Measurements from ENCODE around the gene VDR. TPM values are rescaled to one million over a fixed set of nuclear protein-coding genes. Genes with fewer than 3 reads are reported as not detected.
A peak's percentile ranks its signal among the peaks of the same experiment; 100 is the strongest.

Gene VDR
- total and polyA plus RNA-seq, 2 donors (not counting 1 experiment from before 2014, with no cell fraction given): 0.37 to 0.42 TPM

- TF ChIP-seq EZH2 (IDR thresholded peaks at IDR 0.05; ENCODE audit: borderline replicate concordance, insufficient read depth, low read depth, low read length, poor library complexity, severe bottlenecking) (no peak), CTCF (IDR thresholded peaks at IDR 0.05) (peak; percentile 49)
- H3K4me3 ChIP-seq (ENCODE audit: control extremely low read depth in 1 of 5, extremely low read depth in 1 of 5, insufficient read depth in 1 of 5, low read depth in 2 of 5, low read length in 4 of 5): no peak overlapping the region
- intact Hi-C loops (cut with micrococcal nuclease): loop anchor here (1.0 to 10.0 kb wide), 2 partner anchors 123 to 326 kb away; no protein-coding TSS in a partner anchor
- 76% methylated on average over 7 of the region's 10 CpGs for WGBS (ENCODE audit: insufficient coverage)
- Mint-ChIP-seq H3K9me3 (ENCODE audit: insufficient read depth) (no peaks in the 10 kb centered on the region), H3K4me3 (no peak overlapping the region), H3K27ac (no peak overlapping the region), H3K27me3 (no peaks in the 10 kb centered on the region), H3K4me1 (peaks cover 44% of the 10 kb centered on the region)
- H3K4me1 ChIP-seq (ENCODE audit: control insufficient read depth in 2 of 2, insufficient read depth in 2 of 2, low read length in 2 of 2): peaks cover 36 to 43% of the 10 kb centered on the region in 2 donors
- no peak overlapping the region for H3K4me2 ChIP-seq (replicated peaks; ENCODE audit: low read depth, low read length, poor library complexity, severe bottlenecking)
- H3K27ac ChIP-seq (ENCODE audit: low read length in 2 of 2): no peak overlapping the region
- ChIA-PET CTCF (interaction anchor here (0.5 to 23.8 kb wide), 31 partner anchors 9 to 1519 kb away, joined by 3 to 1203 read pairs (median 6); partner anchors contain the start of genes CCDC184, ENDOU, HDAC7 and RAPGEF3), POLR2A (interaction anchor here (0.7 to 10.4 kb wide), 7 partner anchors 24 to 131 kb away, joined by 3 to 264 read pairs (median 6); partner anchors contain the start of gene HDAC7)
- DNase-seq: peak; percentile 67
- no peaks in the 10 kb centered on the region for H4K20me1 ChIP-seq (ENCODE audit: control insufficient read depth, insufficient read depth, low read length, poor library complexity, severe bottlenecking)
- no peak overlapping the region for H3K9ac ChIP-seq (ENCODE audit: low read length)
- H3K9me3 ChIP-seq (ENCODE audit: control extremely low read depth in 1 of 3, control insufficient read depth in 2 of 3, insufficient read depth in 1 of 3, low read length in 2 of 3): no peaks in the 10 kb centered on the region
- H2AFZ ChIP-seq (ENCODE audit: insufficient read depth, low read depth, low read length, poor library complexity, severe bottlenecking): no peak overlapping the region
- H3K79me2 ChIP-seq (ENCODE audit: control insufficient read depth, insufficient read depth, low read length): no peaks in the 10 kb centered on the region
- H3K36me3 ChIP-seq (replicated peaks in 1 of 2; ENCODE audit: control extremely low read depth in 1 of 2, control insufficient read depth in 1 of 2, extremely low read depth in 1 of 2, insufficient read depth in 2 of 2, low read length in 1 of 2): no peaks in the 10 kb centered on the region
- H3K27me3 ChIP-seq (replicated peaks in 1 of 4; ENCODE audit: control extremely low read depth in 1 of 4, control insufficient read depth in 3 of 4, insufficient read depth in 4 of 4, low read length in 3 of 4): no peaks in the 10 kb centered on the region
- peak; percentile 21 for ATAC-seq (ENCODE audit: low read depth)
These were observed 66.4 kb downstream of the VDR start for GRCh38 chr12:47838286-47838931.
